ENCODE data around the gene ANAPC1. TPM values are rescaled to one million over a fixed set of nuclear protein-coding genes. Genes with fewer than 3 reads are reported as not detected.

ANAPC1 gene
- total RNA-seq, 1 donor from 2014 or later: 60.6 TPM

GRCh38 chr2:111900859-111901258 lies 16.9 kb upstream of the ANAPC1 start:
- Histone ChIP-seq H3K27me3 (ENCODE audit: control insufficient read depth, insufficient read depth, low read length) (no peaks in the 10 kb centered on the region), H3K36me3 (ENCODE audit: control insufficient read depth, insufficient read depth, low read length) (no peaks in the 10 kb centered on the region), H3K4me3 (ENCODE audit: low read depth, low read length) (no peak overlapping the region)
- DNase-seq (ENCODE audit: low read depth): peak; percentile 33
- peak; percentile 33 for TF ChIP-seq CTCF (IDR thresholded peaks at IDR 0.05; ENCODE audit: insufficient read depth, low read length, severe bottlenecking)
- FAIRE-seq: no peak

DNA sequence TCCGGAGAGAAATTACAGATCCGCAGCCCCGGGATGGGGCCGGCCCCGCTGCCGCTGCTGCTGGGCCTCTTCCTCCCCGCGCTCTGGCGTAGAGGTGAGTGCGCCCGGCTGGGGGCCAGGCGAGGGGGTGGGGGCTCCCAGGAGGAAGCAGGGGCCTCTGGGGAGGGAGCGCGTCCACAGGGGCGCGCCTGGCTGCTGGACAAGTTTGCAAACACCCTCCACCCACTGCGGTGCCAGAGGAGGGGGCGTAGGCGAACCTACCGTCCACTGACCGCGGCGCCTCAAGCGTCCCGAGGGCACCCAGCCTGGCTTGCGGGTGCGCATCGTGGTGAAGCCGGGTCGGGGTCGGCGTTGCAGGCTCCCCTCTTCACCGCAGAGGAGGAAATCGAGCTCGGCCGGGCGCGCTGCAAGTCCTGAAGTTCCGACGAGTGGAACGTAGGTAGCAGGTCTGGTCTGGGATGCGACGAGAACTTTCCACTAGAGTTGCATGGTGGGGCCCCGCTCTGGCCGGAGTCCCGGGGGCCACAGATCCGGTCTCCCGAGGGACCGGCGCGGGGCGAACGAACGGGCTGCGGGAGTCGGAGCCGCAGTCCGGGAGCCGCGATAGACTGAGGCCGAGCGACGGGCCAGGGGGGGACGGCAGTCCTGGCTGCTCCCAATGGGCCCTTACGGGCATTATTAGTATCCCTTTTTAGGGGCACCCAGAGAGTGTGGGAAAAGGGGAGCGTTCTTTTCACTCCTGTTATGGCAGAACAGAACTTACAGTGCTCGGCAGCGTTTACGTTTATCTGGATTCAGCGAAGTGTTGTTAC lies 14.9 kb upstream of the ANAPC1 start:
- DNase-seq (ENCODE audit: low read depth): no peak
- no peak for FAIRE-seq
- H3K4me3 ChIP-seq (ENCODE audit: low read depth, low read length): peak overlapping the region; percentile 54

DNA sequence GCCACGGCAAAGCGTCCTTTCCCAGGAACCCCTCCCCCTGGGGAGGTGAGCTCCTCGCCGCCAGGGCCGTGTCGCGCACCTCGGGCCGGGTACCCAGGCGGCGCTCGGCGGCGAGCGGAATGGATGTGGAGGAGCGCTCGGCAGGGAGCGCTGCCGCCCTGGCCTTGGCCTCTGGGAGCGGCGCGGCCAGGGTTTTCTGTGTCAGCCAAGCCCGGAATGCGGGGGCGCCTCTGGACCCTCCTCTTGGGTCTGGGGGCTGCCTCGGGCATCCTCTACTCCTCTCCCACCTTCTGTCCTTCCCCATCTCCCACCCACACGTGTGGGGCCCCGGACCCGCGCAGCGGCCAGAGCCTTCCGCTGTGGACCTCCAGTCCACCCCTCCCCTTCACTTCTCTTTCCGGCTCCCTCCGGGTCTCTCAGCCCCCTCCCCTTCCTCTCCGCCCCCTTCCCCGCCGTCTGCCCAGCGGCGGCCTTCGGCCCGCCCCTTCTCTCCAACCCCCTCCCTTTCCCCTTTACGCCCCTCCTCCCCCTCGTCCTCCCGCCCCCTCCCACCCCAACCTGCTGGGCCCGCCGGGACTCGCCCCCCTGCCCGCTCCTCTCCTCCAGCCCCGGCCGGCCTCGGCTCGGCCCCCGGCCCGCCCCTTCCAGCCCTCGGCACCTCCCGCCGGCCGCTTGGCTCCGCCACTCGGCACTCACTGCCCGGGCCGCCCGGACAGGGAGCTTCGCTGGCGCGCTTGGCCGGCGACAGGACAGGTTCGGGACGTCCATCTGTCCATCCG lies 14.1 kb upstream of the ANAPC1 start, which contains the start of gene MERTK:
TSS of gene MERTK (plus strand) at position 684 of the 779 bp plus-strand sequence. CDS start 129 bp downstream, outside the sequence.
- no peak for FAIRE-seq
- DNase-seq (ENCODE audit: low read depth): no peak
- no peaks in the 10 kb centered on the region for H3K27me3 ChIP-seq (ENCODE audit: control insufficient read depth, insufficient read depth, low read length)

More for the DNA sequence above, 14.9 kb upstream of the ANAPC1 start:
- H3K36me3 ChIP-seq (ENCODE audit: control insufficient read depth, insufficient read depth, low read length): no peaks in the 10 kb centered on the region
- TF ChIP-seq CTCF (IDR thresholded peaks at IDR 0.05; ENCODE audit: insufficient read depth, low read length, severe bottlenecking): no peak
- H3K27me3 ChIP-seq (ENCODE audit: control insufficient read depth, insufficient read depth, low read length): no peaks in the 10 kb centered on the region

GRCh38 chr2:111897630-111897923 lies 13.6 kb upstream of the ANAPC1 start:
- FAIRE-seq (no peak), DNase-seq (ENCODE audit: low read depth) (no peak)
- no peaks in the 10 kb centered on the region for H3K27me3 ChIP-seq (ENCODE audit: control insufficient read depth, insufficient read depth, low read length)
- H3K36me3 ChIP-seq (ENCODE audit: control insufficient read depth, insufficient read depth, low read length): no peaks in the 10 kb centered on the region
- H3K4me3 ChIP-seq (ENCODE audit: low read depth, low read length): peak overlapping the region; percentile 54
- TF ChIP-seq CTCF (IDR thresholded peaks at IDR 0.05; ENCODE audit: insufficient read depth, low read length, severe bottlenecking): no peak

More for the DNA sequence above, 14.1 kb upstream of the ANAPC1 start, which contains the start of gene MERTK:
- peak; percentile 80 for TF ChIP-seq CTCF (IDR thresholded peaks at IDR 0.05; ENCODE audit: insufficient read depth, low read length, severe bottlenecking)
- H3K4me3 ChIP-seq (ENCODE audit: low read depth, low read length): peak within 1 kb of the TSS; percentile 54
- H3K36me3 ChIP-seq (ENCODE audit: control insufficient read depth, insufficient read depth, low read length): no peaks in the 10 kb centered on the region

GRCh38 chr2:111896576-111896975 lies 12.6 kb upstream of the ANAPC1 start:
- TF ChIP-seq CTCF (IDR thresholded peaks at IDR 0.05; ENCODE audit: insufficient read depth, low read length, severe bottlenecking): no peak
- DNase-seq (ENCODE audit: low read depth) (peak; percentile 89), FAIRE-seq (no peak)
- no peaks in the 10 kb centered on the region for H3K27me3 ChIP-seq (ENCODE audit: control insufficient read depth, insufficient read depth, low read length)
- H3K4me3 ChIP-seq (ENCODE audit: low read depth, low read length): no peak overlapping the region
- H3K36me3 ChIP-seq (ENCODE audit: control insufficient read depth, insufficient read depth, low read length): no peaks in the 10 kb centered on the region
